GM21576 (cell line): ENCODE data around the gene CLHC1.

Experiments used
- ATAC-seq: cut with Tn5 transposase; IDR thresholded peaks from one replicate; pipeline ENCODE4 v1.9.1; 2021; ENCODE audit warnings: mild to moderate bottlenecking, moderate library complexity; ENCODE audit not compliant: unreplicated experiment

Gene CLHC1

DNA sequence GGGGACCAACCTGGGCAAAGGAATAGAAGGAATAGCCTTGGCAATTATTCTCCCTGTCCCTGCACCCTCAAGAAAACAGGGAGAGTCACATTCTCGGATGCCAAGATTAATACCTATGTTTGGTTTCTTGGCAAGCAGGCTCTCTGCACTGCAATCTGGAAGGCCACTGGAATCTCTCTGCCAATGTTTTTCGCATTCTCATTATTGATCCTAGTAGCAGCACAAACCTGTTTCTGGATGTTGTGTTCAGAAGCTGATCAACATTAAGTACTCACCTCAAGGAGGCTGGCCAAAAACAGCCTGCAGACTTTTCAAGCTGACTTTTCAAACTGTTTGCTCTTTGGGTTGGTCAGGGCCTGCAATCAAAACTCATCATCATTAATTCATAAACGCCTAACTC lies 62.2 kb downstream of the CLHC1 start:
- ATAC-seq = no peak

DNA sequence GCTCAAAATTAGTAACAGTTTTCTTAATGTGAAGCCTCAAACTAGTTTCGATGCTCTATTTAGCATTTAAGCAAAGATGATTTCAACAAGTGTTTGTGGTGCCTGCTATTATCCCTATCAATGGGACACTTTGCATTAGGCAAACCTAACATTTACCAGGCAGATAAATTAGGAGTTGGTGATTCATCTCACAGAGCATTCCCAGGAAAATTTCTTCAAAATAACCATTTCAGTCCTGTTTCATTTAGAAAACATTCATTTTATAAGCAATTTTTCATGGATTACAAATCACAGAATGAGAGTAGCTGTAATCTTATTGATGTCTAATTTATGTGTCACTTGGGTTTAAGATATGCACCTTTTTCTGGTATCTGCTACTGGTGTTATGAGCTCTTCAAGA lies 62.7 kb downstream of the CLHC1 start:
- ATAC-seq = no peak

DNA sequence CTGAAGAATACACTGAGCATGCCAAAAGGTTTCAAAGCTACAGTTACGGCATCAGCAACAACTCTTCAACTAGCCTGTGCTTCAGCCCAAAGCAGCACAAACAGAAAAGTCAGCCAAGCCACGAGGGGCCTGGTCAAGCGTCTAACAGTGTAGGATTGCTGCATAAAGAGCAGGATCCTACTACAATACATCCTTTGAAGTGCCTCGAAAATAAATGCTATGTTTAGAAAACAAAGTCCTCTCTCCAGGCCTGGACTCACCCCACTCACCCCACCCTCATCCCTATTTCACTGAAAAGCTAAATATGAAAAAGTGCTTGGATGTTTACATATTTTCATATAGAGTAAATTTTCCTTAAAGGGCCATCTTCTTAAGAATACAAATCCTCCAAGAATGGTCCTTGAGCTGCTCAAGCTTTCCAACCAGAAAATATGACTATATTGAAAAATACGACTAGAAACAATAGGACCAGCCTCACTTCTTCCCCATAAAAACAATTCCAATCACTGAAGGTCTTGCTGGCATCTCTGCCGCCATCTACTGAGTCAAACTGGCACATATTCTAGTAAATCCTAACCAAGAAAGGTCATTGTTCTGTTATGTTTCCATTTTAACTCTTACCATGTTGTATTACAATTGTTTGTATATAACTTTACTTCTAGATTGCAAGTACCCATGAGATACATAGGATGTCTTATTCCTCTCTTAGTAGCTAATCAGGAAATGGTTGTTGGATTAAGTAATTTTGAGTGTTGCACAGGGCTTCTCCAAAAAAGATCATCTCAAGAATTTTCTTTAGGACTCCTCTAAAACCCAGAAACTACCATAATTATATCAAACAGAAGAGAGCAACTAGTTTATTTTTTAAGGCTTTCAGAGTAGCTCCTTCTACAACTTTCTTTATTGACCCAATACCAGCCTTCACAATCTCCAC lies 63.6 kb downstream of the CLHC1 start:
- ATAC-seq = peak; percentile 74

DNA sequence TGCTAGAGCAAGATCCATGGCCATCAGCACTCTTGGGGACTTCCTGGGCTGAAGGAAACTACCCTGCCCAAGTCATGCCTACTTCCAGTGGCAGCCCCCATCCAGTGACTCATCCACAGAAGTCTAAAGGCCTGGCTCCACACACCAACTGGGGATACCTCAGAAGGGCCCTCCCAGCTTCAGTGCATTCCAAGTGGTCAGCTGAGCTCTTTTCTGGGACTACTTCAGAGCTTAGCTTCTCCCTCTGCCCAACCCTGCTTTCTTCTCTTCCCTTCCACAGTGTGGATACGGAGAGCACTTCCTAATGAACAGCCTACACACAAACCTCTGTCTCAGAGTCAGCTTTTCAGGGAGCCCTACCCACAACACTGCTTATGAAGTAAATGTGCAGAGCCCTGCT lies 66.5 kb downstream of the CLHC1 start:
- ATAC-seq = no peak

DNA sequence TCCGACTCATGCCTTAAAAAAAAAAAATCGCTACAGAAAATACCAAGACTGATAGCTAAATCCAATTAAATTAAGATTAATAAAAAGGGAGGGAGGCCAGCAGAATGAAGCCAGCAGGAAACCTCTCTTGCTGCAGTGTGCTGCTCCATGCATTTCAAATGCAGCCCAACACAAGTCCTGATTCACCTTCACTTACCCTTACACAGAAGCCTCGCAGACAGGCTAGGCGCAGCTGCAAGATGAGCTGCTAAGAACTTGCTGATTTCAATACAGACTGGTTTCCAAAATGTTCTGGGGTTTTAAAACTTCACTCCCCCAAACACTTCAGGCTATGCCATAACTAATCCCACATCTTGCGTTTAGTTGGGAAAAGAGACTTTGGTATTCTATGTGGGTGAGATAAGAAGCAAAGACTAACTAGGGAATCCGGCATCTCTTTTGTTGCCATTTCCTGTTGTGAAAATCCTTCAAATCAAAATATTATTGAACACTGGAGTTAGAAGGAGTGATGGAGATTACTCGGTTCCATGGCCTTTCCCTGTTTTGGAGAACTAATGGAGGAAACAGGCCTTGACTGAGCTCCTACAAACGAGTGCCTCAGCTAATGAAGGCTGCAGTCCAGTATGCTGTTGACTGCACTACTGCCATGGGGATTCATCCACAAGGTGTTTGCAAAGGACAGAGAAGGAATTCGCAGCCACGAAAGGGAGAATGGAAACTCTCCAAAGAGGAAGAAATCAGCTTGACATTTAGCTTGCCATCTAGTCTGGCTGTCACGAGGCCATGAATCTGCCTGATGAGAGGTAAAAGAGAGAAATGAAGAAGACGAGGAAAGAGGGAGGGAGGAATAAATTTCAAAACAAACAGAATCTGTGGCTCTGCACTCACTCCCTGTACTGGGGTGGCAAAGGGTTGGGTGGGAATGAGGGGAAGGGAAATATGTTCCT lies 67.3 kb downstream of the CLHC1 start:
- no peak for ATAC-seq

DNA sequence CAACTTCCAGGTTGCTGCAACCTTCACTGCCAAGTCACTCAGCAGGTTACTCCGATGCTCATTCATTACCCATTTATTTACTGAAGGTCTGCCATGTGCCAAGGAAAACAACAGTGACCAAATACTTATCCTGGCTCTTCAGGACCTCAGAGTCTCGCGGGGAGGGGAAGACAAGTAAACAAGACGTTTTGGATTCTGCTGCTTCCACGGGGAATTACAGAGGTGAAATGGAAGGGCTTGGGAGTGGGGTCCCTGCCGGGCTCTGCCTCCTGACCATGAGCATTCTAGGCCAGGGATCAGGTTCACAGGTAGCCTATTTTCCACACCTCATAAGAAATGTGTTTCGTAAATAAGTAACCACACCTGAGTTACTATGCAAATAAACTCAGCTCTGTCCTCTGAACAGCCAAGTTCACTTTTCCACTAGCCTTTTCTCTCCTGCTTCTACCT lies 68.1 kb downstream of the CLHC1 start:
- ATAC-seq = no peak

DNA sequence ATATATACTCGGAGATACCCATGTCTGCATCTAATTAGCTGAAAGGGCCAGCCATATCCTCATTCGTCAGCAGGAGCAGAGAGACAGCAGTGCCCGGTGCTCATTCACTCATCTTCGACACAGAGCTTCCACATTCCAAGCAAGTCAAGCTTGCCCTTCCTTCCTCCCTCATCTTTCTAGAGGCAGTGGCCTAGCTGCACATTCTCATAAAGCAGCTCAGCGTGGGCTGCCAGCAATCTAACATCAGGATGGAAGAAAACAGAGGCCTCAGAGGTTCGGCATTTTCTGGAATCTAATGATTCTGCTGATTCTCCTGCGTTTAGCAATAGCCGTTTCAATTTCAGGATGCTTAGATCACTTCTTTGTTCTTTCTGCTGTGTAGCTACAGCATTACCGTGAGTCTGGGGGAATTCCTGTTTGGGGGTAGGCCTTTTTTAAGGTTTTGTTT lies 68.8 kb downstream of the CLHC1 start:
- no peak for ATAC-seq

DNA sequence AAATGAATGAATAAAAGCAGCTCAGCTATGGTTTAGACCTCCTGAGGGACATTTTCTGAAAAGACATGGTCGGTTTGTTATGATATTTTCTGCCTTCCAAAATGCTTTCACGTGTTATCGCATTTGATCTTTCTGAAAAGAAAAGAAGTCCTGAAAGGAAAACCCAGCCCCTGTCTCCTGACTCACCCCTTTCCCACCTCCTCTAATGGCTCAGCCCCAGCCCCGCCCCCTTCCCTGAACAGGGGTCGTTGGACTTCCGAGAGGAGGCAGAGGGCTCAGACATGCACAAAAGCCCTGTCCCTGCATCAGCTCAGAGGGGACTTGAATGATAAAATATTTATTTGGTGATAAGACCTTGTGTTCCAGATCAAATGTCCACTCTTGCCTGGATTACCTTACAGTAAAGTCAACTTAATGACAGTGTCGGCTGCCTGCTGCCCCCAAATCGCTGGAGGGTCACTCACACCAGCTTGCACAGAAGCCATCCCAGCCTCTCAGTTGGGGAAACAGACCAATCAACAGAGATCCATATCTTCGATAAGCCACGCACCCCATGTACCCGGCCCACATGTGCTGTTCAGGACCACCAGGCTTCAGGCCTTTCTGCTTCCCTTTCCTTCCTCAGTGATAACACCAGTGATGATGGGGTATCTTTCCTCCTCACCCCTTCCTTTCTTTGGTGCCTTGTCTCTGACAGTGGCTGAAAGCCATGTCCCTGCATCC lies 69.6 kb downstream of the CLHC1 start:
- ATAC-seq = no peak

DNA sequence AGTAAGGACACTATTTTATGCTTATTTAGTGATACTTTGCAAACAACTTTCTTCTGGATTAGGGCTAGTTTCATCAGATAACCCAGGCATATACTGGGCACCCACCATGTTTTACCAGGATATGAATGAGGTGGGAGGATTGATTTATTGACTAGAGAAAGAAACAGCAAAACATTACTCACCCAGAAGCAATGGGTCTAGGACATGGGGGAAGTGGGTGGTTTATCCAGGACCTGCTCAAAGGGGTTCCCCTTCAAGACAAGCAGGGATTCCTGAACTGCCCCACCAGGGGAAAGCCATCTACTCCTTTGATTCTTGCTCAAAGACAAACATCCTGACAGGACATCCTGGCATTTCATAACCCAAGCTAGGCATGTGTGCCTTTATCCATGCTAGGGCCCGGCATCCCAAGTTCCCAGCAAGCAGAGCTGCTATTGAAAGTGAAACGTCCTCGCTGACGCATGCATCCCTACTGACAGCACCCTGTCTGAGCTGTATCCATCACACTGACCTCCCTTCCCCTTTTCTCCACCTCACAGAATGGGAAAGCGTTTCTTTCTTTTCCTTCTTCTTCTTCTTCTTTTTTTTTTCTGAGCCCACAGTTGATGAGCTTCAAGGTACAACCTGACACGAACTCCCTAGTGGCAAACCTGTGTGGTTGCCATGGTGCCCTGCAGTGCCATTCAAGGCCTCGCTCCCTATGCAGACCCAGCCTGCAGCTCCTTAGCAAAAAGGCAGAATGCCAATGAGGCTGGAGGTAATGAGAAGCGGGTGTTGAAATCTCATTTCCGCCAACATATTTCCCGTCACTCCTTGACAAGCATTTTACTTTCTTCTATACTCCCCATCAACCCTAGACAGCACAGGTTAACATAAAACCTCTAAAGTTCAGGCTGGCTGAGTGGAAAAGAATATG lies 70.5 kb downstream of the CLHC1 start:
- no peak for ATAC-seq

DNA sequence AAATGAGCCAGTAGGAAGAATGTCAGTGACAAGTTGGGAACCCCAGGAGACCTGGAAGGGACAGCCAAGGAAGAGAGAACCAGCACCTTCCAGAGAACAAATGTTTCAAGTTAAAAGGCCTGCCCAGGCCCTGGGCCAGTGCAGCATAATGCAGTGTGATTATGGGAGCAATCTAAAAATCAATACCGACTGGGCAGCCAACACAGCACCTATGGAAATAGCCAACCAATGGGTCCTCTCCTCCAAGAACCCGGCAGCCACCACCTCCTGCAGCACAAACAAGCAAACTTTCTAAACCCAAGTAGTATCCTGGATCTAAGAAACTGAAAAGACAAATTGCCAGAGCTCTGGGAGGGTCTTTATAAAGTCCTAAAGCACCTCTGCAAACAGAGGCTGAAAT lies 71.7 kb downstream of the CLHC1 start:
- ATAC-seq = no peak

DNA sequence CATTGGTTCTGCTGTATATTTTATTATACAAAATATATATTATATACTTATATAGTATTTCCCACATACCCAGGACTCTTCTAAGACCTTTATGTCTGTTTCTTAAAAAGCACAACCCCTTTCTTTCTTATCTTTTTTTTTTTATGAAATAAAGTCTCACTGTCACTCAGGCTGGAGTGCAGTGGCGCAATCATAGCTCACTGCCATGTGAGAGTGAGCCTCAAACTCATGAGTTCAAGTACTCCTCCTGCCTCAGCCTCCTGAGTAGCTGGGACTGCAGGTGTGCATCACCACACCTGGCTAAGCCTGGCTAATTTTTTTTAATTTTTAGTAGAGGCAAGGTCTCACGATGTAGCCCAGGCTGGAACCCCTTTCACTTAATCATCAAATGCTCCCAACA lies 72.3 kb downstream of the CLHC1 start:
- ATAC-seq = no peak

DNA sequence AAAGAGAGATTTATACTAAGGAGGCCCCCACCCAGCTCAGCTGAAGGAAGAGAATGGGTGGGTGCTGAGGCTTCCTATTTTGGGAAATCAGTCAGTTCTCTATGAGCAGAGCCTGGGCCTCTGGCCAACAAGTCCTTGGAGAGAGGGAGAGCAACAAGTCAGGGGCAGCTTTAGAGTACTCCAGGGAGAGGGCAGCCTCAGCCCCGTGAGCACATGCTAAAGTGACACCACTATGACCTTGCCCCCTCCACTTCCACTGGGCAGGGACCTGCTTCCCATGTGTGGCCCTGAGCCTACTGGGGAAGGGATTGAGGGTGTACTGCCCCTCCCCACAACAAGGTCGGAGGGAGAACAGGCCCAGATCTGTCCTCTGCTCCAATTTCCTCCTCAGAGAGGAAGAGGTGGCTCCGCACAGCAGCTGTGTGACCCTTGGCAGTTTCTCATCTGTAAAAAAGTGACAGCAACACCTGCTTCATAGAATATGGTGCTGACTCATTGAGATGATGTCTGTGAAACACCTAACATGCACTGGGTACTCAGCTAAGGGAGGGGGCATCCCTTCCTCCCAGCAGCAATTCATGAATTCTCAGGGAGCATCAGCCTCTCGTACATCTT lies 72.9 kb downstream of the CLHC1 start:
- no peak for ATAC-seq

DNA sequence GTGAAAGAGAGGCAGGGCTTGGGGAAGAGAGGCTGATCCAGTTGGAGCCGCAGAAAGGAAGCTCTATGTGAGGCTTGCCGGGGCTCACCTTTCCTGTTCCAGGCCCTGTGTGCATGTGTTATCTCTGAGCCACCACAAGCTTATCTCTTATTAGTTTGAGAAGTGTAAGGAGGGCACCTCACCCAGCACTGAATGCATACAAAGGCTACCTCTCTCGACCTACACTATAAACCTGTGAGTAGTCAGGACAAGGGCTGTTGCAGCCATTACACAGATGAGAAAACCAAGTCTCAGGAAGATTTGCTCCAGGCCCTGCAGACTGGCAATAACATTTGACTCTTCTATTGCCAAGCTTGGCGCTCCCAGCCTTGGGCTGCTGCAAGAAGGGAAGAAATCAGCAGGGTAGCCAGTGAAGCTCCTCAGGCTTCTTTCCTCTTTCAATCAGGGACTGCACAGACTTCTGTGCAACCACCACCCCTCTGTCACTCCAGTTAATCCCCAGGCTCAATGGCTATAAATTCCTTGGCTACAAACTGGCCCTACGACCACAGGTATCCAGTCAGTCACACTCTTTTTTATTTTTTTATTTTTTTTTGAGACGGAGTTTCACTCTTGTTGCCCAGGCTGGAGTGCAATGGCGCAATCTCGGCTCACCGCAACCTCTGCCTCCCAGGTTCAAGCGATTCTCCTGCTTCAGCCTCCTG lies 73.8 kb downstream of the CLHC1 start:
- ATAC-seq = no peak

DNA sequence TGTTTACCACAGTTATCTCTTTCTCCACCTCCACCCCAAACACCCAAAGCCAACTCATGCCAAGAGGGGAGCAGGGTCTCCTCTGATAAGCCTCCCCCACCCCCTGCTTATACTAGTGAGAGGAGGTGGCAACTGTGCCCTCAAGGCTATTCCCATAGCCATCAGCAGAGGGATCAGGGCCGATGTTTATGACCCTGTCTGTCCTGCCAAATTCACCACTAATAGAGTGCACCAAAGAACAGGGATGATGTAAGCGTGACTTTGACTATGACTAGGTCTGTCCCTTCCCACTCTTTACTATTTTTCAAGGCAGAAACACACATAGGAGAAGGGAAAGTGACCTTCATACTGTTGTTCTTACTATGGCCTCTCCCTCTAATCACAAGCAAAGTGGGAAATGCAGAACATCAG lies 74.6 kb downstream of the CLHC1 start:
- ATAC-seq = no peak

DNA sequence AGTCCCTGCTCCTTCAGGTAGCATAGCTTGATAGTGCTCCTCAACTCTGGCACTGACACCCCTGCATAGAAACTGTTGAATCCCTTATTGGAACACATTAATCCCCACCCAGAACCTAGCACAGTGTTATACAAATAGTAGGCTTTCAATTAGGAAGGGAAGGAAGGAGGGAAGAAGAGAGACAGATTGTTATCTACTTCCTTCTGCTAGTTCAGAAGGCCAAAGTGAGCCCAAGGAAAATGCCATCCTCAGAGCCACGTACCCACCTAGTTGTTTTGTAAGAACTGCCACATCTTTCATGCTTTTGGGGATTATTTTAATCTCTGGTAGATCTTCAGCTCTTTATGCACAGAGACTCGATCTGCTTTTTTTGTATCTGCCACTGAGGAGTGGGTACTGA lies 75.1 kb downstream of the CLHC1 start:
- ATAC-seq = no peak

DNA sequence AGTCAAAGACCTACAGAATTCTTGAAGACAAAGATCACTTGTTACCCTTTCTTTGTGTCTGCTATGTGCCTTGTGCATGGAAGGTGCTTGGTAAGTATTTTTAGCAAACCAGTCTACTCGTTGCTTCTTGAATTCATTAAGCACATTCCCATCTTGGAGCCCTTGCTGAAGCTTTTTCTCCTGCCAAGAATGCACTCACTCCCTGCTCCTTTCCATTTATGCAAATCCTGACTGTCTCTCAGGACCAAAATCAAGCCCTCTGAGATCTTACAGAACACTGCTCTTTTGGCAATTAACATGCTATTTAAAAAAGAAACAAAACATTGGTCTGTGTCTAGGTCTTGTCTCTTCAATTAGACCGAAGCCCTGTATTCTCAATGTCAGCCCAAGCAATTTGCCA lies 75.8 kb downstream of the CLHC1 start:
- no peak for ATAC-seq

DNA sequence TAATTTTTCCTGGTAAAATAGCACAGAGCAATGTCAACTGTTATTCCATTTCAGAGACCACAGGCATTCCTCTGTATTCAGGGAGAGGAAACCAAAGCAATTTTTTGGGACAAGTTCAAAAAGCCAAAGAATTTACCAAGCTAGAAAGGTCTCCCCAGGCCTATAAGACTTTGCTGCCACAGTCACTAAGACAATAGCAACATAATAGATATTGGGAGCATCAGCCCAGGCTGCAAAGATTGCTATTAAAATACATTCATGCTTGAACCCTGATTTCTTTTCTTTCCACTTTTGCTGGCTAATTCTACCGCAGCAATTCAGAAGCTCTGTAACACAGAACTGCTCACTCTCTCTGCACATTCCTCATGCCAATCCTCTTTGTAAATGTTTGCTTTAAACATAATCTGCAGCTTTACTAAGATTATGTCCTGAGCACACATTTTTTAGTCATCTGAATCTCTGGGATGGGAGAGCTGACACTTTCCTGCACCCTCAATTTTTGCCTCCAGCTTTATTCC lies 76.3 kb downstream of the CLHC1 start:
- no peak for ATAC-seq

DNA sequence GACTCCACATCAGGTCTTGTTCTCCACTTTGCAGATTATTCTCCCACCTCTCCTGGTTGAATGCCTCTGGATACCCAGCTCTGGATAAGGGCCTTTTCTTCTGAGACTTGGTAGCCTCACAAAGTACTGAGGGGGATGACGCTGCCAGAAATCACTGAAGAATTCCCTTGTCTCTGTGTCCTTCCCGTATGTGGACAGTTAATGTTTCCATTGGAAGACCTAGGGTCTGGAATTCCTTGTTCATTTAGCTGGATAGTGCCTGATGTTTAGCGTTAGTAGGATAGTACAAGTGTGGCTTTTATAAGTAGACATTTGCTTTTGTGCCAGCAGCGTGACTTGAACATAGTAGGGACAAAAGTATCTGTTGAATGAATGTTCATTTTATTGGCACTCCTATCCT lies 76.9 kb downstream of the CLHC1 start:
- no peak for ATAC-seq
